Fibroblast of mammary gland (primary cell): Measurements from ENCODE around the gene SEC22C.

Experiments
- DNase-seq: peaks from one replicate; pipeline ENCODE4 v3.0.0-alpha.2; 2010; ENCODE audit warnings: low read depth
- H3K4me3 ChIP-seq: 2 replicates; pipeline ENCODE4 v1.5.1; 2011; ENCODE audit warnings: low read depth, mild to moderate bottlenecking, low read length, moderate library complexity; ENCODE audit not compliant: control insufficient read depth
- CTCF ChIP-seq: conservative IDR thresholded peaks from 2 replicates; pipeline ENCODE4 v1.5.1; 2011; ENCODE audit warnings: low read depth, low read length, inconsistent platforms; ENCODE audit not compliant: control insufficient read depth, insufficient read depth

SEC22C gene

GRCh38 chr3:42500909-42501308 is 80.9 kb downstream of the SEC22C start:
- TF ChIP-seq CTCF, result no peak
- no peak overlapping the region for H3K4me3 ChIP-seq

GRCh38 chr3:42500091-42500490 is 81.7 kb downstream of the SEC22C start:
- no peak overlapping the region for H3K4me3 ChIP-seq
- no peak for DNase-seq

More at GRCh38 chr3:42500909-42501308, 80.9 kb downstream of the SEC22C start:
- DNase-seq, result no peak

GRCh38 chr3:42499478-42499871 is 82.3 kb downstream of the SEC22C start:
- no peak for DNase-seq
- H3K4me3 ChIP-seq, result no peak overlapping the region
- no peak for TF ChIP-seq CTCF

More at GRCh38 chr3:42500091-42500490, 81.7 kb downstream of the SEC22C start:
- TF ChIP-seq CTCF, result no peak

- H3K4me3 ChIP-seq, result no peak overlapping the region
- no peak for TF ChIP-seq CTCF
- DNase-seq, result no peak
These were observed 82.8 kb downstream of the SEC22C start for GRCh38 chr3:42498791-42499477.

GRCh38 chr3:42498034-42498433 is 83.7 kb downstream of the SEC22C start:
- no peak for TF ChIP-seq CTCF
- no peak overlapping the region for H3K4me3 ChIP-seq
- DNase-seq, result no peak
